Measurements from ENCODE around the gene SULF2. TPM values are rescaled to one million over a fixed set of nuclear protein-coding genes. Genes with fewer than 3 reads are reported as not detected.

Gene SULF2
- total and polyA plus RNA-seq, 2 of the 4 experiments (the other 2 are of a cell fraction): 0.54 to 0.77 TPM

DNA sequence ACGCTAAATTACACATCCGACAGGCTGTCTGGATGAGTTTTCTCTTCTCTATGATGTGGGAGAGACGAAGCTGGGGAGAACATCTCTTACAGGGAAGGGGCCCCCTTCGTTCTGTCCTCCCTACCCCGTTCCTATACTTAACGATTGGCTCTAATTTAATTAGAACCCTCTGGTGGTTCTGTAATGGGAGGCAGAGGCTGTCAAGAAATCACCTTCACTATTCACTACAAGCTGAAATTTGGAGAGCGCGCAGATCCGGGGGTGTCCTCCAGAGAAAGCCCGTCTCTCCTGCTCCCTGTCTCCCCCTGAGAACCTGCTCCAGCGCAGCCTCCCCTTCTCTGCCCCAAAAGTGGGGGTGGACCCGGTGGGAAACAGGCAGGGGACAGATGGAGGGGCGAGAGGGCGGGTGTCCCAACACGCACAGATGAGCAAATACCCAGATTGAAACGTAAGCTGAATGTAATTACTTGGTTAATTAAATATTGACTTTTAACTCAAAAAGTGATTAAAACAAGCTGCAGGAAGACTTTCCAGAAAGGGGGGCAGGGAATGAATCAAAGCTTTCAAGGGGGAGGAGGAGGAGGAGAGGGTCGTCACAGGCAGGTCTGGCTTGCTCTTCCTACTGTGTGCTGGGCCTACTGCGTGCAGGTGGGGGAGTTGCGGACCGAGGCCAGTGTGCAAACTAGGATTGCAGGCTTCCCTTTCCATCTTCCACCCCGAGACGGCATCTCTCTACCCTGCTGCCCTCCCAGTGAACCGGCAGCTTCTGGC, 1.3 kb downstream of the SULF2 start:
- no peak overlapping the region for H3K4ac ChIP-seq (ENCODE audit: low read depth, low read length)
- no peak overlapping the region for H4K5ac ChIP-seq (ENCODE audit: low read depth, low read length)
- BruUV-seq (replicated peaks): no TSS peak
- peaks cover 46% of the 10 kb centered on the region for H3K27me3 ChIP-seq (ENCODE audit: control insufficient read depth, insufficient read depth, low read length)
- peak overlapping the region; percentile 31 for H3K4me2 ChIP-seq (ENCODE audit: low read depth, low read length)
- no peak overlapping the region for H2AK5ac ChIP-seq (ENCODE audit: low read depth, low read length)
- no peak for DNase-seq
- H4K8ac ChIP-seq (ENCODE audit: low read depth in 2 of 2, low read length in 2 of 2): no peak overlapping the region
- H2BK15ac ChIP-seq (ENCODE audit: low read depth, low read length): no peak overlapping the region
- TF ChIP-seq MXI1 (IDR thresholded peaks at IDR 0.05; ENCODE audit: borderline replicate concordance, low read depth, low read length): no peak
- no peak for TF ChIP-seq POLR2A (IDR thresholded peaks at IDR 0.05; ENCODE audit: low read depth, low read length)
- TF ChIP-seq CEBPB (IDR thresholded peaks at IDR 0.05; ENCODE audit: low read depth, low read length): no peak
- no peak overlapping the region for H2BK20ac ChIP-seq (ENCODE audit: low read depth, low read length)
- H3K23ac ChIP-seq (ENCODE audit: low read depth, low read length): no peak overlapping the region
- H3K9me1 ChIP-seq (ENCODE audit: insufficient read depth, low read length): no peaks in the 10 kb centered on the region
- ChIA-PET POLR2A (ENCODE audit: unreplicated experiment) (no interaction called here), CTCF (no interaction called here)
- H3K56ac ChIP-seq (ENCODE audit: extremely low read depth, insufficient read depth, low read length): no peak overlapping the region
- no peak for ATAC-seq (ENCODE audit: low read depth)
- WGBS, 2 experiments (ENCODE audit: extremely low coverage in 2 of 2, insufficient read length in 1 of 2): no CpG with 5 or more reads among the region's 23 CpGs
- no peaks in the 10 kb centered on the region; the same call in 1 of the 2 replicates for H3K4me1 ChIP-seq (ENCODE audit: control insufficient read depth, insufficient read depth, low read length)
- no peaks in the 10 kb centered on the region for H3K36me3 ChIP-seq (ENCODE audit: control insufficient read depth, insufficient read depth, low read length)
- H2BK120ac ChIP-seq (ENCODE audit: low read depth, low read length): no peak overlapping the region
- no peaks in the 10 kb centered on the region for H3K9me3 ChIP-seq (ENCODE audit: control insufficient read depth, insufficient read depth, low read length)
- H2AFZ ChIP-seq (replicated peaks; ENCODE audit: low read length, poor library complexity): no peak overlapping the region
- H3K14ac ChIP-seq (replicated peaks; ENCODE audit: low read depth, low read length): no peak overlapping the region
- H3K4me3 ChIP-seq (ENCODE audit: insufficient read depth, low read depth, low read length): peak overlapping the region; percentile 27; the same call in 1 of the 2 replicates
- no peak overlapping the region for H3K18ac ChIP-seq (ENCODE audit: low read depth, low read length)
- H2AK9ac ChIP-seq (replicated peaks; ENCODE audit: low read depth, low read length, poor library complexity): peak overlapping the region; percentile 42
- intact Hi-C loops (cut with micrococcal nuclease) (loop anchor here (10.0 kb wide), 1 partner anchor 511 kb away; no protein-coding TSS in a partner anchor), dilution Hi-C loops (cut with HindIII; ENCODE audit: low sequenced_read_pairs, unreplicated experiment) (no loop called here), in situ Hi-C loops (cut with MboI; ENCODE audit: low sequenced_read_pairs) (loop anchor here (5.0 kb wide), 1 partner anchor 838 kb away; no protein-coding TSS in a partner anchor)
- no peak overlapping the region for H4K91ac ChIP-seq (ENCODE audit: insufficient read depth, low read depth, low read length)
- H2BK5ac ChIP-seq (ENCODE audit: low read depth, low read length, poor library complexity, severe bottlenecking): no peak overlapping the region
- no peak overlapping the region for H3K27ac ChIP-seq (ENCODE audit: insufficient read depth, low read length)
- H3K79me1 ChIP-seq (ENCODE audit: low read depth in 1 of 2, low read length in 2 of 2): no peaks in the 10 kb centered on the region
- no peaks in the 10 kb centered on the region for H4K20me1 ChIP-seq (ENCODE audit: insufficient read depth, low read length)
- H3K9ac ChIP-seq (ENCODE audit: low read depth, low read length): no peak overlapping the region; the same call in 1 of the 2 replicates

All from IMR-90 (cell line).